ENCODE results near the gene STAT3.
A peak's percentile ranks its signal among the peaks of the same experiment; 100 is the strongest.
"Not testable (repeated sequence)": the region's sequence is repeated elsewhere in the genome, so short reads cannot be mapped to it uniquely, and the experiment has no call there.

The STAT3 gene

GRCh38 chr17:42388381-42389134 lies at the start of gene STAT3:
STAT3 (minus strand) TSS chr17:42388442; CDS start chr17:42348516, 39,926 bp downstream.
- peak; percentile 100 for DNase-seq

- DNase-seq = no peak
These were observed 48.1 kb upstream of the STAT3 start for GRCh38 chr17:42436391-42436790.

GRCh38 chr17:42431758-42432161 lies 43.5 kb upstream of the STAT3 start:
- no peak for DNase-seq

GRCh38 chr17:42429726-42430447 lies 41.6 kb upstream of the STAT3 start:
- DNase-seq = no peak

GRCh38 chr17:42428141-42428944 lies 40.1 kb upstream of the STAT3 start:
- DNase-seq = peak; percentile 88

- DNase-seq = no peak
These were observed 36.9 kb upstream of the STAT3 start for GRCh38 chr17:42424991-42425610.

GRCh38 chr17:42423766-42424165 lies 35.5 kb upstream of the STAT3 start:
- no peak for DNase-seq

GRCh38 chr17:42422958-42423712 lies 34.9 kb upstream of the STAT3 start, which contains the start of gene CAVIN1:
CAVIN1 (minus strand) TSS chr17:42423256; CDS start chr17:42423097, 159 bp downstream.
- peak; percentile 86 for DNase-seq

- DNase-seq = peak; percentile 54
These were observed 34.2 kb upstream of the STAT3 start for GRCh38 chr17:42422412-42422957.

- no peak for DNase-seq
These were observed 33.5 kb upstream of the STAT3 start for GRCh38 chr17:42421507-42422338.

- no peak for DNase-seq
These were observed 32.9 kb upstream of the STAT3 start for GRCh38 chr17:42421136-42421506.

GRCh38 chr17:42417981-42418380 lies 29.7 kb upstream of the STAT3 start:
- DNase-seq = not testable (repeated sequence)

GRCh38 chr17:42414704-42415409 lies 26.6 kb upstream of the STAT3 start:
- DNase-seq = peak; percentile 76

- no peak for DNase-seq
These were observed 25.3 kb upstream of the STAT3 start for GRCh38 chr17:42413464-42414040.

- no peak for DNase-seq
These were observed 23.9 kb upstream of the STAT3 start for GRCh38 chr17:42411905-42412679.

GRCh38 chr17:42411361-42411760 lies 23.1 kb upstream of the STAT3 start:
- DNase-seq = no peak

- DNase-seq = no peak
These were observed 22.1 kb upstream of the STAT3 start for GRCh38 chr17:42410319-42410685.

GRCh38 chr17:42409523-42410318 lies 21.5 kb upstream of the STAT3 start:
- DNase-seq = no peak

Data from hematopoietic multipotent progenitor cell treated with erythropoietin and hydrocortisone succinate and interleukin-3 and kit ligand, for 4 days (in vitro differentiated cells).